ENCODE measurements around the gene DUOX1. TPM values are rescaled to one million over a fixed set of nuclear protein-coding genes. Genes with fewer than 3 reads are reported as not detected.

Gene DUOX1
- polyA plus RNA-seq, 1 donor (not counting 4 experiments of a cell fraction or from before 2014, with no cell fraction given) = 16.3 TPM

- H3K4me3 ChIP-seq (ENCODE audit: control insufficient read depth in 2 of 3, extremely low read depth in 1 of 3, insufficient read depth in 2 of 3, low read depth in 1 of 3, low read length in 3 of 3) = no peak overlapping the region
- H3K9me1 ChIP-seq (ENCODE audit: control insufficient read depth, extremely low read depth, insufficient read depth, low read length) = no peaks in the 10 kb centered on the region
- H3K4me1 ChIP-seq (ENCODE audit: control insufficient read depth, extremely low read depth, insufficient read depth, low read length) = peaks cover 6% of the 10 kb centered on the region
- H2AFZ ChIP-seq (ENCODE audit: control insufficient read depth, low read length) = no peak overlapping the region
- DNase-seq (ENCODE audit: low read depth, low spot score) (no peak), FAIRE-seq (no peak)
- no peaks in the 10 kb centered on the region for H3K36me3 ChIP-seq (ENCODE audit: control insufficient read depth in 2 of 2, extremely low read depth in 1 of 2, insufficient read depth in 2 of 2, low read length in 2 of 2)
- no peak overlapping the region for H3K27ac ChIP-seq (ENCODE audit: control insufficient read depth, insufficient read depth, low read length)
- H3K79me2 ChIP-seq (ENCODE audit: control insufficient read depth, insufficient read depth, low read length) = no peaks in the 10 kb centered on the region
- no peak overlapping the region for H3K4me2 ChIP-seq (ENCODE audit: control insufficient read depth, extremely low read depth, insufficient read depth, low read depth, low read length)
- peaks cover 10% of the 10 kb centered on the region for H3K27me3 ChIP-seq (ENCODE audit: control insufficient read depth, extremely low read depth, insufficient read depth, low read length)
- dilution Hi-C loops (cut with MboI; ENCODE audit: extremely low pct_ligation_motif_present, low sequenced_read_pairs) = no loop called here
- no peaks in the 10 kb centered on the region for H3K9me3 ChIP-seq (ENCODE audit: control insufficient read depth, low read depth, low read length)
- H3K9ac ChIP-seq (ENCODE audit: control insufficient read depth, extremely low read depth, insufficient read depth, low read length) = no peak overlapping the region
- H4K20me1 ChIP-seq (ENCODE audit: control insufficient read depth, extremely low read depth, insufficient read depth, low read length) = no peaks in the 10 kb centered on the region
- TF ChIP-seq EZH2 (IDR thresholded peaks at IDR 0.05; ENCODE audit: low read length) = no peak
- TF ChIP-seq, protein P1, sequence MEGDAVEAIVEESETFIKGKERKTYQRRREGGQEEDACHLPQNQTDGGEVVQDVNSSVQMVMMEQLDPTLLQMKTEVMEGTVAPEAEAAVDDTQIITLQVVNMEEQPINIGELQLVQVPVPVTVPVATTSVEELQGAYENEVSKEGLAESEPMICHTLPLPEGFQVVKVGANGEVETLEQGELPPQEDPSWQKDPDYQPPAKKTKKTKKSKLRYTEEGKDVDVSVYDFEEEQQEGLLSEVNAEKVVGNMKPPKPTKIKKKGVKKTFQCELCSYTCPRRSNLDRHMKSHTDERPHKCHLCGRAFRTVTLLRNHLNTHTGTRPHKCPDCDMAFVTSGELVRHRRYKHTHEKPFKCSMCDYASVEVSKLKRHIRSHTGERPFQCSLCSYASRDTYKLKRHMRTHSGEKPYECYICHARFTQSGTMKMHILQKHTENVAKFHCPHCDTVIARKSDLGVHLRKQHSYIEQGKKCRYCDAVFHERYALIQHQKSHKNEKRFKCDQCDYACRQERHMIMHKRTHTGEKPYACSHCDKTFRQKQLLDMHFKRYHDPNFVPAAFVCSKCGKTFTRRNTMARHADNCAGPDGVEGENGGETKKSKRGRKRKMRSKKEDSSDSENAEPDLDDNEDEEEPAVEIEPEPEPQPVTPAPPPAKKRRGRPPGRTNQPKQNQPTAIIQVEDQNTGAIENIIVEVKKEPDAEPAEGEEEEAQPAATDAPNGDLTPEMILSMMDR (optimal IDR thresholded peaks at IDR 0.05 in 1 of 3, IDR thresholded peaks at IDR 0.05 in 1 of 3, conservative IDR thresholded peaks at IDR 0.05 in 1 of 3; ENCODE audit: extremely low read depth in 1 of 3, insufficient read depth in 2 of 3, low read length in 3 of 3) = no peak
Observed at GRCh38 chr15:45087513-45087912, 42.3 kb upstream of the DUOX1 start.

- FAIRE-seq = no peak
- peaks cover 10% of the 10 kb centered on the region for H3K27me3 ChIP-seq (ENCODE audit: control insufficient read depth, extremely low read depth, insufficient read depth, low read length)
Observed at GRCh38 chr15:45088801-45089711, 40.7 kb upstream of the DUOX1 start.

More at GRCh38 chr15:45088801-45089711, 40.7 kb upstream of the DUOX1 start:
- H3K27ac ChIP-seq (ENCODE audit: control insufficient read depth, insufficient read depth, low read length) = no peak overlapping the region
- H3K9me1 ChIP-seq (ENCODE audit: control insufficient read depth, extremely low read depth, insufficient read depth, low read length) = no peaks in the 10 kb centered on the region
- TF ChIP-seq EZH2 (IDR thresholded peaks at IDR 0.05; ENCODE audit: low read length) = no peak
- TF ChIP-seq, protein P1 (optimal IDR thresholded peaks at IDR 0.05 in 1 of 3, IDR thresholded peaks at IDR 0.05 in 1 of 3, conservative IDR thresholded peaks at IDR 0.05 in 1 of 3; ENCODE audit: extremely low read depth in 1 of 3, insufficient read depth in 2 of 3, low read length in 3 of 3) = no peak
- no peak overlapping the region for H3K4me2 ChIP-seq (ENCODE audit: control insufficient read depth, extremely low read depth, insufficient read depth, low read depth, low read length)
- H3K36me3 ChIP-seq (ENCODE audit: control insufficient read depth in 2 of 2, extremely low read depth in 1 of 2, insufficient read depth in 2 of 2, low read length in 2 of 2) = no peaks in the 10 kb centered on the region
- no peak overlapping the region for H3K4me3 ChIP-seq (ENCODE audit: control insufficient read depth in 2 of 3, extremely low read depth in 1 of 3, insufficient read depth in 2 of 3, low read depth in 1 of 3, low read length in 3 of 3)
- DNase-seq (ENCODE audit: low read depth, low spot score) = no peak
- no peak overlapping the region for H2AFZ ChIP-seq (ENCODE audit: control insufficient read depth, low read length)
- H4K20me1 ChIP-seq (ENCODE audit: control insufficient read depth, extremely low read depth, insufficient read depth, low read length) = no peaks in the 10 kb centered on the region
- dilution Hi-C loops (cut with MboI; ENCODE audit: extremely low pct_ligation_motif_present, low sequenced_read_pairs) = no loop called here
- H3K9me3 ChIP-seq (ENCODE audit: control insufficient read depth, low read depth, low read length) = no peaks in the 10 kb centered on the region
- no peaks in the 10 kb centered on the region for H3K79me2 ChIP-seq (ENCODE audit: control insufficient read depth, insufficient read depth, low read length)
- H3K9ac ChIP-seq (ENCODE audit: control insufficient read depth, extremely low read depth, insufficient read depth, low read length) = no peak overlapping the region
- H3K4me1 ChIP-seq (ENCODE audit: control insufficient read depth, extremely low read depth, insufficient read depth, low read length) = no peaks in the 10 kb centered on the region

All from keratinocyte (primary cell).